T-helper 17 cell (primary cell): ENCODE measurements around the gene SQOR. TPM values are rescaled to one million over a fixed set of nuclear protein-coding genes. Genes with fewer than 3 reads are reported as not detected.

ENCODE experiments used
- ATAC-seq: fragments of 150-1000 bp; cut with Tn5 transposase; 2 replicates; pipeline ENCODE4 v1.10.0; 2021; ENCODE audit warnings: mild to moderate bottlenecking, moderate library complexity
- DNase-seq, 3 donors: peaks; one replicate each; pipeline versions ENCODE4 v3.0.0 to v3.0.0-alpha.2; 2020 to 2021
- H3K9me3 ChIP-seq: one replicate; pipeline ENCODE4 v1.7.0; 2013; ENCODE audit warnings: low read length, mild to moderate bottlenecking; ENCODE audit not compliant: control insufficient read depth, poor library complexity, severe bottlenecking
- H3K27ac Mint-ChIP-seq: one replicate; pipeline ENCODE4 v1.8.0; 2022; ENCODE audit warnings: mild to moderate bottlenecking, moderate library complexity, mixed read lengths
- H3K27me3 Mint-ChIP-seq: one replicate; pipeline ENCODE4 v1.8.0; 2022; ENCODE audit warnings: mixed read lengths
- H3K36me3 Mint-ChIP-seq: one replicate; pipeline ENCODE4 v1.8.0; 2022; ENCODE audit warnings: low read depth, mixed read lengths
- H3K4me1 Mint-ChIP-seq: one replicate; pipeline ENCODE4 v1.8.0; 2022; ENCODE audit warnings: mild to moderate bottlenecking, mixed read lengths
- H3K4me3 Mint-ChIP-seq: one replicate; pipeline ENCODE4 v1.8.0; 2022; ENCODE audit warnings: mild to moderate bottlenecking, moderate library complexity, mixed read lengths
- total RNA-seq, 4 donors: library from RNA in 2 of 4; stranded (reverse) in 2 of 4; gene quantifications; one replicate each; pipeline ENCODE4 v1.2.3 and lab custom pipeline; 2022 to 2026

SQOR gene
- total RNA-seq, 2 donors from 2014 or later = 36.5 to 39.0 TPM

DNA sequence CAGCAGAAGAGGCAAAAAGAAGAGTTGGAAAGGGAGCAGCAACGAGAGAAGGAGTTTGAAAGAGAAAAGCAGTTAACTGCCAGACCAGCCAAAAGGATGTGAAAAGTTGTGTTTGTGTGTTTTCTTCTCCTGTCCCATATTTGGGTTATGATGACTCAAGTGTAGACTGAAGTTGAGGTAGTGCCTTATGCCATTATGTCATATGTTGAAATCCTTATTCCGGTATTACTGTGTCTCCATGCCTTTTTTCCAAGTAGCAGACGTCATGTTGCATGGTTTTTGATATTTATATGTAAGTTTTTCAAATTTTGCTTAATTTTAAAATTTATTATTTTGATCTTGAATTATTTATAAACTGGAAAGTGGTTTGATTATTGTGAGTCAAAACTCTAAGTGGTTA lies 28.4 kb upstream of the SQOR start:
- H3K9me3 ChIP-seq = no peaks in the 10 kb centered on the region
- Mint-ChIP-seq H3K4me3 (no peak overlapping the region), H3K27ac (no peak overlapping the region), H3K4me1 (peaks cover 6% of the 10 kb centered on the region), H3K36me3 (no peaks in the 10 kb centered on the region), H3K27me3 (no peaks in the 10 kb centered on the region)
- no peak for DNase-seq
- ATAC-seq = no peak

DNA sequence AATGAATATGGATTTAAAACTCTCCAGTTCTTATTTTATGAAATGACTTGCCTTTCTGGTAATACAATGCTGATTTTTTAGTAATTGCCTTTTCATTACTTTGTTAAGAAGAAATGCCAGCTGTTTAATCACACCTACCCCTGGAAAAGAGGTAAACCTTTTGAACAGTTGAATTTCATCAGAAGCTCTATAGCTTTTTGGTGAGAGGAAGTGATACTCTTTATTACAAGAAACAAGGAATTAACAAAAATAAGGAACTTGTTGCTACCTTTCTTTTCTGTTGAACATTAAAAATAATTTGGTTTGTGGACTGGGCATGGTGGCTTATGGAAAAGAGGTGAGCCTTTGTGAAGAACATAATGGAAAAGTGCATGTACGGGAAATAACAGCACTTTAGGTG lies 28.0 kb upstream of the SQOR start:
- Mint-ChIP-seq H3K27me3 (no peaks in the 10 kb centered on the region), H3K4me1 (peaks cover 6% of the 10 kb centered on the region), H3K27ac (no peak overlapping the region), H3K36me3 (no peaks in the 10 kb centered on the region), H3K4me3 (no peak overlapping the region)
- ATAC-seq (no peak), DNase-seq (no peak)
- H3K9me3 ChIP-seq = no peaks in the 10 kb centered on the region

- no peak for DNase-seq
- peak overlapping the region; percentile 52 for H3K4me3 Mint-ChIP-seq
- H3K36me3 Mint-ChIP-seq = no peaks in the 10 kb centered on the region
- no peak for ATAC-seq
- no peaks in the 10 kb centered on the region for H3K27me3 Mint-ChIP-seq
- peaks cover 2% of the 10 kb centered on the region for H3K4me1 Mint-ChIP-seq
- H3K27ac Mint-ChIP-seq = no peak overlapping the region
- H3K9me3 ChIP-seq = no peaks in the 10 kb centered on the region
Measured at GRCh38 chr15:45611305-45611704, 23.5 kb upstream of the SQOR start.

DNA sequence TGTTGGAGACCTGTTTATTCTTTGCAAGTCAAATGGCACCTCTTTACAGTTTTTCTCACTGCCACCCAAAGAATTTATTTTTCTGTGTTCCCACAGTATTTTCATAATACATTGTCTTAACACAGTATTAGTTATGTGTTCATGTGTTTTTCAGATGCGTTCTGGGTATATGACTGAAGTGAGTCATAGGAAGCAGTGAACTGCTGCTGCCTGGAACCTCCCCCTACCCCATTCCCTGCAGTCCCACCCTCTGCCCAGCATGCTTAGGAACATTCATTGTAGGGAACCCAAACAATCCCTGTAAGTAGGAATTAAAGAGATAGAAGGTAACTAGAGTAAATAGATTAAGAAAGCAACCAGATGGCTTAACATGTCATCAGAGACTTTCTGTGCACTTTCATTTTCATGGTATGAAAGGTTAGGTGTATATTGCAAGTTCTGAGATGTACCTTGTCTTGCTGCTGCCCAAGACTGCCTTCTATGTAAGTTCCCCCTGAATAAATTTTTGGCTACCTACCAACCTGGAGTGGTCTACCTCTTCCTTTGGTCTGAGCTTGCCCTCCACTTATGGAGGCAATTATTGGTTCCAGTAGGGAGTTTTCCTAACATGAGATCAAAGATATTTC lies 21.9 kb upstream of the SQOR start:
- H3K9me3 ChIP-seq = no peaks in the 10 kb centered on the region
- Mint-ChIP-seq H3K4me3 (no peak overlapping the region), H3K36me3 (no peaks in the 10 kb centered on the region), H3K27ac (no peak overlapping the region), H3K27me3 (no peaks in the 10 kb centered on the region), H3K4me1 (peaks cover 2% of the 10 kb centered on the region)
- ATAC-seq (no peak), DNase-seq (no peak)

GRCh38 chr15:45616901-45617323 lies 17.9 kb upstream of the SQOR start:
- DNase-seq (no peak), ATAC-seq (no peak)
- H3K4me3 Mint-ChIP-seq = no peak overlapping the region
- H3K9me3 ChIP-seq = no peaks in the 10 kb centered on the region
- no peaks in the 10 kb centered on the region for H3K36me3 Mint-ChIP-seq
- no peaks in the 10 kb centered on the region for H3K27me3 Mint-ChIP-seq
- H3K4me1 Mint-ChIP-seq = no peaks in the 10 kb centered on the region
- no peak overlapping the region for H3K27ac Mint-ChIP-seq

DNA sequence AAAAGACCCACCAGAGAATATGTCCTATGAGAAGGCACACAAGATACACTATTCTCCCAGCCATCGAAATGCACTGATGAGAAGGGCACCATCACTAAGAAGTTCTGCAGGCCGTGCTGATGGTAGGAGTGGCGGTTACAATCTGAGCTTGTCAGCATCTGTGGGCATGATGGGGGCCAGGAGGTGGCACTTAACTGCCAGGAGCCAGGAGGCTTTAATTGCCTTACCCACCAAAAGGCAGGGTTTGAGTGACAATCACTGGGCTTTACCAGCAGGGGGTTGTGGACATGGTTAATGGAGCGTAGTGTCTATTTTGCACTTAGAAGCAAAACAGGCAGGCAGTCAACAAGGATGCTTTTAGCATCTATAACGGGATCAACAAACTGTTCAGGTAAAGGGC lies 16.0 kb upstream of the SQOR start:
- Mint-ChIP-seq H3K36me3 (peaks cover 3% of the 10 kb centered on the region), H3K27me3 (peaks cover 6% of the 10 kb centered on the region), H3K27ac (no peak overlapping the region), H3K4me1 (no peaks in the 10 kb centered on the region), H3K4me3 (no peak overlapping the region)
- no peaks in the 10 kb centered on the region for H3K9me3 ChIP-seq
- DNase-seq = no peak
- ATAC-seq = no peak

DNA sequence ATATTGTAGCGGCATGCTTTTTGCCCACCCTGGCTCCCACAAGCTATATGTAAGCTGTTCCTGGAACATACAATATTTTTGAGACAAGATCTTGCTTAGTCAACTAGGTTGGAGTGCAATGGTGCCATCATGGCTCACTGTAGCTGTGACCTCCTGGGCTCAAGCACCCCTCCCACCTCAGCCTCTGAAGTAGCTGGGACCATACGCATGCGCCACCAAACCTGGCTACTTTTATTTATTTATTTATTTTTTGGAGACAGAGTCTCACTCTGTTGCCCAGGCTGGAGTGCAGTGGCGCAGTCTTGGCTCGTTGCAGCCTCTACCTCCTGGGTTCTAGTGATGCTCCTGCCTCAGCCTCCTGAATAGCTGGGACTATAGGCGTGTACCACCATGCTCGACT lies 6.7 kb upstream of the SQOR start:
- ATAC-seq (no peak), DNase-seq (no peak)
- H3K27me3 Mint-ChIP-seq = no peaks in the 10 kb centered on the region
- H3K4me1 Mint-ChIP-seq = peaks cover 4% of the 10 kb centered on the region
- no peak overlapping the region for H3K4me3 Mint-ChIP-seq
- H3K27ac Mint-ChIP-seq = no peak overlapping the region
- H3K36me3 Mint-ChIP-seq = peaks cover 3% of the 10 kb centered on the region
- H3K9me3 ChIP-seq = peaks cover 3% of the 10 kb centered on the region

DNA sequence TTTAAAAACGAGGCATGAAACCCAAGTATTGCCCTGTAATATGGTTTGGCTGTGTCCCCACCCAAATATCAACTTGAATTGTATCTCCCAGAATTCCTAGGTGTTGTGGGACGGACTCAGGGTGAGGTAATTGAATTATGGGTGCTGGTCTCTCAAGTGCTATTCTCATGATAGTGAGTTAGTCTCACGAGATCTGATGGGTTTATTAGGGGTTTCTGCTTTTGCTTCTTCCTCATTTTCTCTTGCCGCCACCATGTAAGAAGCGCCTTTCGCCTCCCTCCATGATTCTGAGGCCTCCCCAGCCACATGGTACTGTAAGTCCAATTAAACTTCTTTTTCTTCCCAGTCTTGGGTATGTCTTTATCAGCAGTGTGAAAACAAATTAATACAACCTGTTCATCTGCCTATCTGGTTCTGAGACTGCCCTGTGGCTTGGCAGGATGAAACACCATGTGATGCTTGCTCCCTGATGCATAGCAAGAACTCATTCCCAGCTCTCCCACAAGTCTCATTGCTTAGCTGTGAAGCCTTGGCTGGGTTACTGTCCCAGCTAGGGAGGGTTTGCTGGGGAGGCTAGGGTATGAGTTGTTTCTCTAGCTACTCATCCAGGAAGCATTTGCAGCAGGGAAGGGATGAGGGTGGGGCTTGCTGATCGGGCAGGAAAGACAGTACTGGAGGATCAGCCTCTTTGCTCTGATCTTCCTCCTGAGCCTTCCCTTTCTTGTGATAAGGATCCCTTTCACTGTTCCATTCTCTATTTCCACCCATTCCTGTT lies 3.7 kb upstream of the SQOR start:
- H3K9me3 ChIP-seq = peaks cover 3% of the 10 kb centered on the region
- Mint-ChIP-seq H3K27ac (no peak overlapping the region), H3K4me1 (peaks cover 9% of the 10 kb centered on the region), H3K36me3 (no peaks in the 10 kb centered on the region), H3K4me3 (no peak overlapping the region), H3K27me3 (no peaks in the 10 kb centered on the region)
- ATAC-seq = no peak
- DNase-seq = no peak

GRCh38 chr15:45631776-45632175 lies 3.1 kb upstream of the SQOR start:
- H3K36me3 Mint-ChIP-seq = no peaks in the 10 kb centered on the region
- no peak for DNase-seq
- no peak overlapping the region for H3K27ac Mint-ChIP-seq
- H3K9me3 ChIP-seq = no peaks in the 10 kb centered on the region
- H3K4me3 Mint-ChIP-seq = no peak overlapping the region
- H3K4me1 Mint-ChIP-seq = peaks cover 9% of the 10 kb centered on the region
- ATAC-seq = no peak
- H3K27me3 Mint-ChIP-seq = no peaks in the 10 kb centered on the region

DNA sequence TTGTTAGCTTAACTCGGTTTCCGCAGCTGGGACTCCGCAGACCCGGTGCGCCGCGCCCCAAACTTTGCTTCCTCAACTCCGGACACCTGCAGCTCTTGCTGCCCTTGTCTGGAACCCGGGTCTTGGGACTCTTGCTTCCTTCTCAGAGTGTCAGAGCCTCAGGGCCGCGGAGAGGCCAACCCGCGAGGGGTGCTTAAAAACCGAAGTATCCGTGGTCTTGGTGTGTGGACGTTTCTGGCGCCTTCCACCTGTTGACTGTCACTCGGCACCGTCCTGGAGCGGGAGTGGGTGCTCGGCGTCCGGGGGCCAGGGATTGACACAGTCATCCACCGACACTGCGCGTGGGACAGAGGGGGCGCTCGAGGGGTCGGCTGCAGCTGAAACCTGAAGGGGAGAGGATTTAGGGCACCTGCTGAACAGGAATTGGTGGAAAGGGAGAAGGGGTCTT lies 386 bp downstream of the SQOR start:
- H3K36me3 Mint-ChIP-seq = peaks cover 3% of the 10 kb centered on the region
- peak; percentile 64 for ATAC-seq

GRCh38 chr15:45635763-45636292 lies 999 bp downstream of the SQOR start:
- Mint-ChIP-seq H3K27me3 (no peaks in the 10 kb centered on the region), H3K4me3 (peak overlapping the region; percentile 97), H3K4me1 (peaks cover 34% of the 10 kb centered on the region), H3K27ac (peak overlapping the region; percentile 95), H3K36me3 (peaks cover 3% of the 10 kb centered on the region)
- DNase-seq (no peak), ATAC-seq (no peak)
- no peaks in the 10 kb centered on the region for H3K9me3 ChIP-seq

More for the DNA sequence above, 386 bp downstream of the SQOR start:
- H3K4me1 Mint-ChIP-seq = peaks cover 34% of the 10 kb centered on the region
- peak overlapping the region; percentile 95 for H3K27ac Mint-ChIP-seq
- DNase-seq = peak; percentile 47 to 51 (median 50)
- H3K4me3 Mint-ChIP-seq = peak overlapping the region; percentile 97
- no peaks in the 10 kb centered on the region for H3K9me3 ChIP-seq
- no peaks in the 10 kb centered on the region for H3K27me3 Mint-ChIP-seq

DNA sequence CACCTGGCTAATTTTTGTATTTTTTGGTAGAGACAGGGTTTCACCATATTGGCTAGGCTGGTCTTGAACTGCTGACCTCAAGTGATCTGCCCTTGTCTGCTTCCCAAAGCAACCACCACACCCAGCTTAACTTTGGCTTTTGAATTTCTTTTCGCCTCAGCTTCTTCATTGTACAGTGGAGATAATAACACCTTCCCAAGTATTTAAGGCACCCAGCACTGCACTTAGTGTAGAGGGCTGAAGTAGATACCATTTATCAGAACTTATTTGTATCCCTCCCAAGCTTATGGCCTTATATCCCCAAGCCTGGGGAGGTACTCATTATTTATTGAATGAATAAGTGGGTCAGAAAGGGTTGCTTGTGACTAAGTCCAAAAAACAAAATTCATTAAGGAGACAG lies 2.3 kb downstream of the SQOR start:
- peaks cover 40% of the 10 kb centered on the region for H3K4me1 Mint-ChIP-seq
- no peaks in the 10 kb centered on the region for H3K9me3 ChIP-seq
- H3K36me3 Mint-ChIP-seq = peaks cover 3% of the 10 kb centered on the region
- DNase-seq (no peak), ATAC-seq (no peak)
- peak overlapping the region; percentile 95 for H3K27ac Mint-ChIP-seq
- H3K4me3 Mint-ChIP-seq = peak overlapping the region; percentile 97
- no peaks in the 10 kb centered on the region for H3K27me3 Mint-ChIP-seq

- no peaks in the 10 kb centered on the region for H3K9me3 ChIP-seq
- Mint-ChIP-seq H3K27me3 (no peaks in the 10 kb centered on the region), H3K27ac (peak overlapping the region; percentile 95), H3K4me1 (peaks cover 43% of the 10 kb centered on the region), H3K4me3 (peak overlapping the region; percentile 97), H3K36me3 (peaks cover 4% of the 10 kb centered on the region)
- ATAC-seq = peak; percentile 69
- peak in 2 of 3 donors; percentile 15 to 25 for DNase-seq
Measured at GRCh38 chr15:45637552-45638033, 2.8 kb downstream of the SQOR start.
